Measurements from ENCODE around the gene AQP6. TPM values are rescaled to one million over a fixed set of nuclear protein-coding genes. Genes with fewer than 3 reads are reported as not detected.
A peak's percentile ranks its signal among the peaks of the same experiment; 100 is the strongest.

Gene AQP6
- total RNA-seq, 2 donors from 2014 or later, result not detected

DNA sequence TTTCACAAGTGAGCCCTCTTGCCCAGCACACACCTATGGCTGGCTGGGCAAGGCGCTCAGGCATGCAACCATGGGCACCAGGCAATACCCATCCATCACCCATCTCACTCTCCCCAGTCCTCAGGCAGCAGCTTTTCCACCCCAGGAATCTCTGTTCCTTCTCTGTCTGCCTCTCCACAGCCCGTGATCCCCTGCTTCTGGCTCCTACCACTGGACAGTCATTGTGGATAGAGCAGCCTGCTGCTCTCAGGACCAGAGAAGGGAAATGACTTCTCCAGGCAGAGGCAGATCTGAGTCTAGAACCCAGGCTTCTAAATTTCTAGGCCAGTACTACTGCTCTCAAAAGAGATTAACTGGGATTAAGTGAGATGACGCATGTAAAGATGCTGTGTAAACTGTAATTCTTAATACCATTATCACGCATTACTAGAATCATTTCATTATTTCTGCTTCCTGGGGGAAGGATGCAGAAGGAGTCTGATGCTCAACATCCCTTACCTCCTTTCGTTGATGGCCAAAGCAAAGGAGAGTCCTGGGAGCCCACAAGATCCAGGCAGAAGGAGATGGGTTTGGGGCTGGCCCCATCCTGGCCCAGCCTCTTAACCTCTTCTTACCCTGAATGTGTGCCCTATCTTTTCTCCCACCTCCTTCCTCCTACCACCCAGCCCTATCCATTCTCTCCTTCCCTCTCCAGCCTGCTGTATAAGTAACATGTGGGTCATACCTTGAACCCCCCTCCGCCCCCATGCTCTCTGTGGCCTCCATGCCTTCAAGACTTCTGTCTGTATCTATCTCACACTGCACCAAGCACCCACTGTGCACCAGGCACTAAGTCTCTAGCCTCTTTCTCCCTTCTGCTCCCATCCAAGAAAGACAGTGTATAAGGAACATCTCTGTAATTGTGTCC is 15.8 kb upstream of the AQP6 start:
- Mint-ChIP-seq H3K36me3 (ENCODE audit: insufficient read depth in 2 of 2) (peaks cover 4 to 5% of the 10 kb centered on the region in 2 donors), H3K9me3 (no peaks in the 10 kb centered on the region), H3K27me3 (ENCODE audit: low read depth) (peaks cover 71% of the 10 kb centered on the region), H3K27ac (no peak overlapping the region), H3K4me1 (ENCODE audit: low read depth) (peaks cover 7% of the 10 kb centered on the region), H3K4me3 (no peak overlapping the region)
- DNase-seq (no peak), ATAC-seq (replicated peaks in 1 of 2) (no peak)

- H3K9me3 Mint-ChIP-seq, result no peaks in the 10 kb centered on the region
- DNase-seq (no peak), ATAC-seq (replicated peaks in 1 of 2) (no peak)
- peaks cover 7% of the 10 kb centered on the region for H3K4me1 Mint-ChIP-seq (ENCODE audit: low read depth)
- H3K27me3 Mint-ChIP-seq (ENCODE audit: low read depth), result peaks cover 76% of the 10 kb centered on the region
- H3K36me3 Mint-ChIP-seq (ENCODE audit: insufficient read depth in 2 of 2), result peaks cover 4 to 5% of the 10 kb centered on the region in 2 donors
- no peak overlapping the region for H3K27ac Mint-ChIP-seq
- H3K4me3 Mint-ChIP-seq, result no peak overlapping the region
Observed at GRCh38 chr12:49957570-49957967, 15.2 kb upstream of the AQP6 start.

DNA sequence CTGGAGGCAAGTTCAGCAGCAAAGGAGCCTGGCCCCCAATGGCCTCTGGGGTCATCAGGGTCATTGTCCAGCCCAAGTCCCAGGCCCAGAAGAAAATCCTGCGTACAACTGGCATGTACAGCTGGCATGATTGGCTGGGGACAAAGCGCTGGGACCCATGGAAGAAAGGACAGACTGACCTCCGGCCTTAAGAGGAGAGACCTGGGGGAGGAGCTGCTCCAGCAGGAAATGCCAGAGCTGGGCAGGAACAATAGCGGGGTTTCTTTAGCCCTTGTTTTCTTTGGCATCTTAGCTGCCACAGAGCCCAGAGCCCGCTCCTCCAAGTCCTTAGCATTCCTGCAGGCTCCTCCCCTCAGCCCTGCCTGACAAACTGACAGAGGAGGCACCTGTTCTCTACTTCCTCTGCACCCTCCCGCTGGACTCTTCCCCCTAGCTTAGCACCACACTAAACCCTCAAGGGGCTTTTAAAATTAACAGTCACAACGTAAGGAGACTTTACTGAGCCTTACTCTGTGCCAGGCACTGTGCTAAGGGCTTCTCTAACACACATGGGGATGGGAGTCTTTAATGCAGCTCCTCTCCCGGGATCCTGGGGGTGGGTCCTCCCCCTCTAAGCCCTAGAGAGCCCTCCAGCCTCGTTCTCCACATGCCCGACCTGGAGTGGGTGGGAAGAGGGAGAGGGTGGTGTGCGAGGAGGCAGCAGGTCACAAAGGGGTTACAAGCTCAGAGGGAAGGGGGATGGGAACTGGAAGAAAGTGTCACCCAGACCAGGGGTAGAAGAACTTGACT is 12.9 kb upstream of the AQP6 start:
- H3K4me1 Mint-ChIP-seq (ENCODE audit: low read depth), result peaks cover 7% of the 10 kb centered on the region
- H3K36me3 Mint-ChIP-seq (ENCODE audit: insufficient read depth in 2 of 2), result peaks cover 4 to 5% of the 10 kb centered on the region in 2 donors
- peak overlapping the region; percentile 53 to 60 for H3K4me3 Mint-ChIP-seq
- H3K27ac Mint-ChIP-seq, result no peak overlapping the region
- ATAC-seq (replicated peaks in 1 of 2) (no peak), DNase-seq (no peak)
- no peaks in the 10 kb centered on the region for H3K9me3 Mint-ChIP-seq
- H3K27me3 Mint-ChIP-seq (ENCODE audit: low read depth), result peaks cover 84% of the 10 kb centered on the region

DNA sequence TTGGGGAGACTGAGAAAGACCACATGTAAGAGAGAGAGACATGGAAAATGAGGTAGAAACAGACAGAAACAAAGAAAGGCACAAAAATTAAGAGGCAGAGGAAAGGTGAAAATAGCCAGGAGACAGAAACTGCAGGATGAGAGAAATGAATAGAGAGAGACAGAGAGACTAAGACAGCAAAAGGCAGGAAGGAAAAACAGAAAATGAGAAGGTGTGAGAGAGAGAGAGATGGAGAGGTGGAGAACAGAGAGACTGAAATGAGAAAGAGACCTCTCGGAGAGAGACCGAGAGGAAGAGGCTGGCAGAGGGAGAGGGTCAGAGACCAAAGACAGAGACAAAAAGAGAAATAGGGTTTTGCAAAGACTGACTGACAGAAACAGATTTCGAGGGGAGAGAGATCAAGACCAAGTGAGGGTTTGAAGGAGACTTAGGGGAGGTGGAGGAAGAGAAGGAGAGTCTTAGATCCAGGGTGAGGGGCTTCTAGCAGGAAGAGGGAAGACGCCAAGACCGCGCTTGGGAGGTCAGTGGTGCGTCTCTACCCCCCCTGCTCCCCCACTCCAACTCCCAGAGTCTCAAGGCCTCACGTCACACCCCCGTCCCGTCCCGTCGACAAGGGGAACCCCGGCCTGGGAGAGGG is 12.2 kb upstream of the AQP6 start:
- Mint-ChIP-seq H3K36me3 (ENCODE audit: insufficient read depth in 2 of 2) (peaks cover 4 to 5% of the 10 kb centered on the region in 2 donors), H3K27me3 (ENCODE audit: low read depth) (peaks cover 84% of the 10 kb centered on the region), H3K4me3 (peak overlapping the region; percentile 53 to 60), H3K27ac (no peak overlapping the region), H3K4me1 (ENCODE audit: low read depth) (peaks cover 7% of the 10 kb centered on the region), H3K9me3 (no peaks in the 10 kb centered on the region)
- no peak for ATAC-seq (replicated peaks in 1 of 2)
- no peak for DNase-seq

GRCh38 chr12:49961111-49961922 is 11.4 kb upstream of the AQP6 start, which contains the start of gene AQP5:
Gene AQP5, plus strand, starts transcription at chr12:49961872. Its CDS starts 146 bp downstream, at chr12:49962018.
- peak within 1 kb of the TSS; percentile 53 to 72 for H3K4me3 Mint-ChIP-seq
- peaks cover 7% of the 10 kb centered on the region for H3K4me1 Mint-ChIP-seq (ENCODE audit: low read depth)
- DNase-seq, result no peak
- ATAC-seq (replicated peaks in 1 of 2), result peak; percentile 42 to 49
- H3K9me3 Mint-ChIP-seq, result no peaks in the 10 kb centered on the region
- H3K27me3 Mint-ChIP-seq (ENCODE audit: low read depth), result peaks cover 85% of the 10 kb centered on the region
- no peak within 1 kb of the TSS for H3K27ac Mint-ChIP-seq
- peaks cover 4 to 5% of the 10 kb centered on the region in 2 donors for H3K36me3 Mint-ChIP-seq (ENCODE audit: insufficient read depth in 2 of 2)

DNA sequence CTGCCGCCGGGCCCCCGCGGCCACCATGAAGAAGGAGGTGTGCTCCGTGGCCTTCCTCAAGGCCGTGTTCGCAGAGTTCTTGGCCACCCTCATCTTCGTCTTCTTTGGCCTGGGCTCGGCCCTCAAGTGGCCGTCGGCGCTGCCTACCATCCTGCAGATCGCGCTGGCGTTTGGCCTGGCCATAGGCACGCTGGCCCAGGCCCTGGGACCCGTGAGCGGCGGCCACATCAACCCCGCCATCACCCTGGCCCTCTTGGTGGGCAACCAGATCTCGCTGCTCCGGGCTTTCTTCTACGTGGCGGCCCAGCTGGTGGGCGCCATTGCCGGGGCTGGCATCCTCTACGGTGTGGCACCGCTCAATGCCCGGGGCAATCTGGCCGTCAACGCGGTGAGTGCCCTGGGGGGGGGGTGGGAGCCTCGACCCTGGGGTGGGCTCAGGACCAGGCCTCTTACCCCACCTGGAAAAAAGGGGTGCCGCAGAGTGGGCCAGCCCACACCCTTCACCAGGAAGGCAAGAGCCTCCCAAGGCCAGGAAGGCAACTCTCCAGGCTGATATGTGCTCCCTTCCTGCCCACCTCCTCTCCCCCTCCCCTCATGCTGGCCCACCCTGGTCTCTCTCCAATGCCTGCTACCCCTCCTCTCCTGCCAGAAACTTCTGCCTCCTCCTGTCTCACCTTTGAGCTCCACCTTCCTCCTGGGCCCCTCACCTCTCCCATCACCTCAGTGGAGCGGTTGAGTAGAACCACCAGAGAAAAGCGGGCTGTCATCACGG is 10.6 kb upstream of the AQP6 start:
- peaks cover 79% of the 10 kb centered on the region for H3K27me3 Mint-ChIP-seq (ENCODE audit: low read depth)
- ATAC-seq (replicated peaks in 1 of 2), result no peak
- DNase-seq, result no peak
- H3K4me3 Mint-ChIP-seq, result peak overlapping the region; percentile 24 to 54
- H3K9me3 Mint-ChIP-seq, result no peaks in the 10 kb centered on the region
- peaks cover 12% of the 10 kb centered on the region for H3K4me1 Mint-ChIP-seq (ENCODE audit: low read depth)
- H3K27ac Mint-ChIP-seq, result no peak overlapping the region
- peaks cover 4 to 5% of the 10 kb centered on the region in 2 donors for H3K36me3 Mint-ChIP-seq (ENCODE audit: insufficient read depth in 2 of 2)

DNA sequence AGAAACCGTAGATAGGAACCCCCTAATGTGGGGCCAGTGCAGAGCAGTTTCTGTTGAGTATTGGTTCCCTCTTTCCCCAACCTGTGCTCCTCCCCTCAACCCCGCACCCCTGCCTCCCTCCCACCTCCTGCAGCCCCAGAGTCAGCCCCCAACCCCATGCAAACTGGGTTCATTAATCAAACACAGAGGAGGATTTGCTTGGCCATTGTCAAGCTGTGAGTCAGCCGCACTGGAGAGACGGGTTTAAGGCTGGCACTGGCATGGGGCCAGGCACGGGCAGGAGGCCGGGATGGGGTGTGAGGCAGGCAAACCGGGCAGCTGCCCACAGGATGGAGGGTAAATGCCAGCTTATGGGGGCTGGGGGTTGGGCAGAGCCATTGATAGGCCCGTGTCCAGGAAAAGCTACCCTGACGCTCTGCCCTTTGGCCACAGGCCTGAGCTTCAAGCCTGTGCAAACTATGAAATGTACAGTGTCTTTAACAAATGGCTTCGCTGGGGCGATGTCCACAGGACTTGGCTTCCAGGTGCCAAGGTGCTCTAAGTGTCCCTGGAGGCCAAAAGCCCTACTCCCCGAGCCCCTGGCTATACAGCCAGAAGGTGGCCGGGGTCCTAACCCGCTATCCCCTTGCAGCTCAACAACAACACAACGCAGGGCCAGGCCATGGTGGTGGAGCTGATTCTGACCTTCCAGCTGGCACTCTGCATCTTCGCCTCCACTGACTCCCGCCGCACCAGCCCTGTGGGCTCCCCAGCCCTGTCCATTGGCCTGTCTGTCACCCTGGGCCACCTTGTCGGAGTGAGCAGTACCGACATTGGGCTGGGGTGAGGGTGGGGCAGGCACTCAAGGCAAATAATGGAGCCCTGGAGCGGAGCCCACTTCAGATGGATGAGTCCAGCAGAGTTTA is 9.6 kb upstream of the AQP6 start:
- no peak overlapping the region for H3K27ac Mint-ChIP-seq
- ATAC-seq (replicated peaks in 1 of 2) (no peak), DNase-seq (no peak)
- H3K4me1 Mint-ChIP-seq (ENCODE audit: low read depth), result peaks cover 13% of the 10 kb centered on the region
- peaks cover 70% of the 10 kb centered on the region for H3K27me3 Mint-ChIP-seq (ENCODE audit: low read depth)
- H3K9me3 Mint-ChIP-seq, result no peaks in the 10 kb centered on the region
- no peak overlapping the region for H3K4me3 Mint-ChIP-seq
- peaks cover 4 to 5% of the 10 kb centered on the region in 2 donors for H3K36me3 Mint-ChIP-seq (ENCODE audit: insufficient read depth in 2 of 2)

DNA sequence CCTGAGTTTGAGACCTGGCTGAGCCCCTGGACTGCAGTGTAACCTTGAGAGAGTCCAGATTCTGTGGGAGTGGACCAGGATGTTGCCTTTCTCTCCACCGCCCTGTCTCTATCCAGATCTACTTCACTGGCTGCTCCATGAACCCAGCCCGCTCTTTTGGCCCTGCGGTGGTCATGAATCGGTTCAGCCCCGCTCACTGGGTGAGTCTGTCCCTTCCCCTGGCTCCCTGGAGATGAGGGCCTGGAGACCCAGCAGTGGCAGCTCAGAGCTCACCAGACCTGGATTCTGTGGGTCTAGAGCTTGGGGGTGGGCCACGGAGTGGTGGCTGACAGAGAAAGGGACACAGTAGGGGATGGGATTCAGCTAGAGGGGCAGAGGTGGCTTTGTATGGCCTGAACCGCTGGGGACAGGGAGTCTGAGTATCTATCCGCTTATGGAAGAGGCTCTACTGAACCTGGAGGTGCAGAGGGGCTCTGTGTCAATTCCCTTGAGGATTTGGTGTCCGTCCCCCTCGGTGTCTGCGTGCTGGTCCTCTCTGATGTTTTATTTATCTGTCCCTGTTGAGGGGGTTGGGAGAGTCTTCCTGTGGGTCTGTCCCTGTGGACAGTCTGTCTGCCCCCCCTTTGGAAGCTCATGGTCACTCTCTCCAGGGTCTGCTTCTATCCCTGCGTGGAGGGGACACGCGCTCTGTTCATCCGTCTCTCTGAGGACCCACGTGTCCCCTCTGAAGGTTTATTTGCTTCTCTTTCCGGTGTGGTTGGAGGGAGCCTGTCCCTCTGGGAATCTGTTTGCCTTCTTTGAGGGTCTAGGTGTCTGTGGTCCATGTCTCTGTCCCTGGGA is 8.6 kb upstream of the AQP6 start:
- peaks cover 13% of the 10 kb centered on the region for H3K4me1 Mint-ChIP-seq (ENCODE audit: low read depth)
- peaks cover 59% of the 10 kb centered on the region for H3K27me3 Mint-ChIP-seq (ENCODE audit: low read depth)
- DNase-seq (no peak), ATAC-seq (replicated peaks in 1 of 2) (no peak)
- H3K9me3 Mint-ChIP-seq, result no peaks in the 10 kb centered on the region
- H3K4me3 Mint-ChIP-seq, result no peak overlapping the region
- no peak overlapping the region for H3K27ac Mint-ChIP-seq
- peaks cover 4 to 5% of the 10 kb centered on the region in 2 donors for H3K36me3 Mint-ChIP-seq (ENCODE audit: insufficient read depth in 2 of 2)

GRCh38 chr12:49964849-49965624 is 7.7 kb upstream of the AQP6 start:
- DNase-seq (no peak), ATAC-seq (replicated peaks in 1 of 2) (no peak)
- Mint-ChIP-seq H3K27ac (no peak overlapping the region), H3K36me3 (ENCODE audit: insufficient read depth in 2 of 2) (peaks cover 4 to 5% of the 10 kb centered on the region in 2 donors), H3K4me3 (no peak overlapping the region), H3K4me1 (ENCODE audit: low read depth) (peaks cover 13% of the 10 kb centered on the region), H3K9me3 (no peaks in the 10 kb centered on the region), H3K27me3 (ENCODE audit: low read depth) (peaks cover 51% of the 10 kb centered on the region)

DNA sequence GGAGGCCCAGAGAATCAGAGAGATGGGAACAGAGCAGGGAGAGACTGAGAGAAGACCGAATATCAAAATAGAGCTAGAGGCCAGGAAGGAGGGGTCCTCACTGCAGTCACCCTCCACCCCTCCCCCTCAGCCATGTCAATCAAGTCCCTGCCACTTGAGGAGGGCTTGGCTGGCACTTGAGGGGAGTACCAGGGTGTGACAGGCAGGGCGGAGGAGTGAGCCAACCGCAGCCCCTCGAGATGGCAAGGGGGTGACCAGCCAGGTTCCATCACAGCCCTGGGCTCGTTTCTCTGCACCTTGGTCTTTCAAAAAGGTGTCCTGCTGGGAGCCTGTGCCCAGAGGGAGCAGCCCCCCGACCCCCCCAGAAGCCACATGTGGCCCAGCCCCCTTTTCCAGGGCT is 6.9 kb upstream of the AQP6 start:
- Mint-ChIP-seq H3K27me3 (ENCODE audit: low read depth) (peaks cover 43% of the 10 kb centered on the region), H3K9me3 (no peaks in the 10 kb centered on the region), H3K36me3 (ENCODE audit: insufficient read depth in 2 of 2) (no peaks in the 10 kb centered on the region), H3K4me3 (no peak overlapping the region), H3K4me1 (ENCODE audit: low read depth) (peaks cover 6% of the 10 kb centered on the region), H3K27ac (no peak overlapping the region)
- DNase-seq (no peak), ATAC-seq (replicated peaks in 1 of 2) (no peak)
